SH-SY5Y (cell line): Measurements from ENCODE around the gene CD19.

Experiments
- GATA2 ChIP-seq: IDR thresholded peaks from 2 replicates; pipeline ENCODE4 v1.6.1; 2011; ENCODE audit warnings: mild to moderate bottlenecking, low read depth, low read length
- GATA3 ChIP-seq: IDR thresholded peaks from 2 replicates; pipeline ENCODE4 v1.6.1; 2011; ENCODE audit warnings: low read depth, mild to moderate bottlenecking, low read length, moderate library complexity

- no peak for TF ChIP-seq GATA2
- no peak for TF ChIP-seq GATA3
Observed at GRCh38 chr16:28895609-28896008, 36.2 kb upstream of the CD19 start.
